ENCODE measurements around the gene COG5. TPM values are rescaled to one million over a fixed set of nuclear protein-coding genes. Genes with fewer than 3 reads are reported as not detected.

COG5 gene
- total RNA-seq, 1 donor from 2014 or later, result 44.7 TPM

DNA sequence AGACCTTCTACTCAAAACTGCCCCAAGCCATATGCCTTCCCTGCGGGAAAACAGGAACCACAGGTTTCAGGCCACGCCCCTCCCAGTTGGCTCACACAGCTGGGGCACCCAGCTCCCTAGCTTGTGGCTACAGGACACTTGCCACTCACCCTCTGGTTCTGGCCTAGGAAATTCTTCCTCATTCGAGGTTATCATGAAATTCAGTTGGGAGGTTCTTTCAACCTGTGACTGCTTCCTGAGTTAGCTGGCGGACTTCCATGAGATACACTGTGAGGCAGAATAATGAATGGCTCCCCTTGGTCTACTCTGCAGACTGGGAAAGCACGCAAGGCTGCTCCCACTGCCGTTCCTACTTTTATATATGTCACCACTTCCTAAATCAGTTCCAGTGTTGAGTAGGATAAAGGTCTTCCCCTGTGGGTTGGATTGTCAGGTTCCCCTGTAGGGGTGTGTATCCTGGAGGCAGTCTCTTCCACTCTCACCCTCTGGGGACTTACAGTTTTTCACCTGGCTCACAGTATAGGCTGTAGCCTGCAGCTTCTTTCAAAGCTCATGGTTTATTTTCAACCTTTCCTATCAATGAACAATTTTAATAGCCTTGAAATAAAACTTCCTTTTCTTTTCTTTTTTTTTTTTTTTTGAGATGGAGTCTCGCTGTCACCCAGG, 56.9 kb downstream of the COG5 start:
- Mint-ChIP-seq H3K9me3 (ENCODE audit: unreplicated experiment) (peaks cover 7% of the 10 kb centered on the region), H3K27ac (ENCODE audit: unreplicated experiment) (no peak overlapping the region), H3K36me3 (ENCODE audit: unreplicated experiment) (peaks cover 12% of the 10 kb centered on the region), H3K4me1 (ENCODE audit: unreplicated experiment) (no peaks in the 10 kb centered on the region), H3K4me3 (ENCODE audit: unreplicated experiment) (no peak overlapping the region), H3K27me3 (ENCODE audit: unreplicated experiment) (no peaks in the 10 kb centered on the region)
- TF ChIP-seq, protein P1, sequence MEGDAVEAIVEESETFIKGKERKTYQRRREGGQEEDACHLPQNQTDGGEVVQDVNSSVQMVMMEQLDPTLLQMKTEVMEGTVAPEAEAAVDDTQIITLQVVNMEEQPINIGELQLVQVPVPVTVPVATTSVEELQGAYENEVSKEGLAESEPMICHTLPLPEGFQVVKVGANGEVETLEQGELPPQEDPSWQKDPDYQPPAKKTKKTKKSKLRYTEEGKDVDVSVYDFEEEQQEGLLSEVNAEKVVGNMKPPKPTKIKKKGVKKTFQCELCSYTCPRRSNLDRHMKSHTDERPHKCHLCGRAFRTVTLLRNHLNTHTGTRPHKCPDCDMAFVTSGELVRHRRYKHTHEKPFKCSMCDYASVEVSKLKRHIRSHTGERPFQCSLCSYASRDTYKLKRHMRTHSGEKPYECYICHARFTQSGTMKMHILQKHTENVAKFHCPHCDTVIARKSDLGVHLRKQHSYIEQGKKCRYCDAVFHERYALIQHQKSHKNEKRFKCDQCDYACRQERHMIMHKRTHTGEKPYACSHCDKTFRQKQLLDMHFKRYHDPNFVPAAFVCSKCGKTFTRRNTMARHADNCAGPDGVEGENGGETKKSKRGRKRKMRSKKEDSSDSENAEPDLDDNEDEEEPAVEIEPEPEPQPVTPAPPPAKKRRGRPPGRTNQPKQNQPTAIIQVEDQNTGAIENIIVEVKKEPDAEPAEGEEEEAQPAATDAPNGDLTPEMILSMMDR (IDR thresholded peaks at IDR 0.05), result no peak
- DNase-seq (ENCODE audit: extremely low spot score, unreplicated experiment), result no peak

DNA sequence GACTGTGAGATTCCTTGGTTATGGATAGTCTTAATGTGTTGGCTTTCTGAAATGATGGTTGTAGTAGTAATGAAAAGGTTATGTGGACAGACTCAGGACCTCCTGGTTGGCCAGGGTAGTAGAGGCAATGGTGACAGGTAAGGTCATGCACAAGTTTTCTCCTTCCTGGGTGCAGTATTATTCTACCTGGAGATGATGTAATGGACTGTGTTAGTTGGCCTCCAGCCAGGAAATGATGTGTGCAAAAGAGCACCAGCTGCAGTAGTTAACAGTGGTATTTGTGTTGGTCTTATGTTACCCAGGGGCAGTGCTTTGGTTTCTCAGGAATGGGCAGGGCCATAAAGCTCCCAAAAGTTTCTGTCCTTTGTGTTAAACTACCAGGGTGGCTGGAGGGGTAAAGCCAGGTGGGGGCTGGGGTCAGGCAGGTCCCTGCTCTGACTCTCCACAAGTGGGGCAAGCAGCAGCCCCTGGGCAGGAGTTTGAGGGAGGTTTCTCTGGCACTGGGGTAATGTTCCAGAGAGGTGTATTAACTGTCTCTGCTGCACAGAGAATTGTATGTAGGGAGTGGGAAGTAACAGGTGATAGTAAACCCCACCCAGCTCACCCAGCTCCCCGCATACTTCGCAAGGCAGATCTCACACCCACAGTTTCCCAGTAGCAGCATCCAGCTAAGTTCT, 57.6 kb downstream of the COG5 start:
- no peak for DNase-seq (ENCODE audit: extremely low spot score, unreplicated experiment)
- Mint-ChIP-seq H3K4me3 (ENCODE audit: unreplicated experiment) (no peak overlapping the region), H3K4me1 (ENCODE audit: unreplicated experiment) (no peaks in the 10 kb centered on the region), H3K27ac (ENCODE audit: unreplicated experiment) (no peak overlapping the region), H3K9me3 (ENCODE audit: unreplicated experiment) (peaks cover 7% of the 10 kb centered on the region), H3K27me3 (ENCODE audit: unreplicated experiment) (no peaks in the 10 kb centered on the region), H3K36me3 (ENCODE audit: unreplicated experiment) (peaks cover 12% of the 10 kb centered on the region)
- TF ChIP-seq, protein P1 (IDR thresholded peaks at IDR 0.05), result no peak

DNA sequence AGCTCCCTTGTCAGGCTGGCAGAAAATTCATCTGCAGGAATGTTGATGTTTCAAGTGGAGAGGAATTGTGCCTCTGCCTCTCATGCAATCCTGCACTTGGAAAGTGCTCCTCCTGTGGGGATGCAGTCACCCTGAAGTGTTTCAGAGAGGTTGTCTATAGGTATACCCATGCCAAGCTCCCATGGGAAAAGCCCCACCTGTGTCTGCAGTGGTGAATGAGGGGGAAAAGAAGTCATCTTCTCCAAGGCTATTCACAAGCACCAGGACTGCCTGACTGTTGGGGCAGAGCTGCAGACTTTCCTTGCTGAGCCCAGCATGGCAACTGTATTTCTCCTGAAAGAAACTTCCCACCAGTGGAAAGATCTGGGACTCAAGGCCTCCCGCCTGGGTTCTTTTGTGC, 58.4 kb downstream of the COG5 start:
- H3K4me1 Mint-ChIP-seq (ENCODE audit: unreplicated experiment), result no peaks in the 10 kb centered on the region
- peaks cover 7% of the 10 kb centered on the region for H3K9me3 Mint-ChIP-seq (ENCODE audit: unreplicated experiment)
- peaks cover 12% of the 10 kb centered on the region for H3K36me3 Mint-ChIP-seq (ENCODE audit: unreplicated experiment)
- no peak overlapping the region for H3K4me3 Mint-ChIP-seq (ENCODE audit: unreplicated experiment)
- no peaks in the 10 kb centered on the region for H3K27me3 Mint-ChIP-seq (ENCODE audit: unreplicated experiment)
- no peak for DNase-seq (ENCODE audit: extremely low spot score, unreplicated experiment)
- no peak overlapping the region for H3K27ac Mint-ChIP-seq (ENCODE audit: unreplicated experiment)
- TF ChIP-seq, protein P1 (IDR thresholded peaks at IDR 0.05), result no peak

GRCh38 chr7:107503687-107504086, 60.0 kb downstream of the COG5 start:
- DNase-seq (ENCODE audit: extremely low spot score, unreplicated experiment), result no peak
- H3K9me3 Mint-ChIP-seq (ENCODE audit: unreplicated experiment), result peaks cover 2% of the 10 kb centered on the region
- no peak overlapping the region for H3K4me3 Mint-ChIP-seq (ENCODE audit: unreplicated experiment)

DNA sequence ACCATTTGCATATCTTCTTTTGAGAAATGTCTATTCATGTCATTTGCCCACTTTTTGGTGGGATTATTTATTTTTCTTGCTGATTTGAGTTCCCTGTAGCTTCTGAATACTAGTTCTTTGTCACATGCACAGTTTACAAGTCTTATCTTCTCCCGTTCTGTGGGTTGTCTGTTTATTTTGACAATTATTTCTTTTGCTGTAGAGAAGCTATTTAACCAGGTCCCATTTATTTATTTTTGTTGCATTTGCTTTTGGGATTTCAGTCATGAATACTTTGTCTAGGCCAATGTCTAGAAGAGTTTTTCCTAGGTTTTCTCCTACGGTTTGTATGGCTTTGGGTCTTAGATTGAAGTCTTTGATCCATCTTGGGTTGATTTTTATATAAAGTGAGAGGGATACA, 60.9 kb downstream of the COG5 start:
- no peak overlapping the region for H3K27ac Mint-ChIP-seq (ENCODE audit: unreplicated experiment)
- no peaks in the 10 kb centered on the region for H3K27me3 Mint-ChIP-seq (ENCODE audit: unreplicated experiment)
- DNase-seq (ENCODE audit: extremely low spot score, unreplicated experiment), result no peak
- TF ChIP-seq, protein P1 (IDR thresholded peaks at IDR 0.05), result no peak
- no peaks in the 10 kb centered on the region for H3K9me3 Mint-ChIP-seq (ENCODE audit: unreplicated experiment)
- peaks cover 7% of the 10 kb centered on the region for H3K36me3 Mint-ChIP-seq (ENCODE audit: unreplicated experiment)
- no peaks in the 10 kb centered on the region for H3K4me1 Mint-ChIP-seq (ENCODE audit: unreplicated experiment)
- H3K4me3 Mint-ChIP-seq (ENCODE audit: unreplicated experiment), result no peak overlapping the region

More at GRCh38 chr7:107503687-107504086, 60.0 kb downstream of the COG5 start:
- TF ChIP-seq, protein P1 (IDR thresholded peaks at IDR 0.05), result no peak
- Mint-ChIP-seq H3K27me3 (ENCODE audit: unreplicated experiment) (no peaks in the 10 kb centered on the region), H3K36me3 (ENCODE audit: unreplicated experiment) (peaks cover 8% of the 10 kb centered on the region), H3K27ac (ENCODE audit: unreplicated experiment) (no peak overlapping the region), H3K4me1 (ENCODE audit: unreplicated experiment) (no peaks in the 10 kb centered on the region)
